H9 (cell line): Measurements from ENCODE around the gene PLCG1. TPM values are rescaled to one million over a fixed set of nuclear protein-coding genes. Genes with fewer than 3 reads are reported as not detected.

Experiments
- DNase-seq: peaks from one replicate; pipeline ENCODE4 v3.0.0-alpha.2; 2017
- H2AFZ ChIP-seq: one replicate; pipeline ENCODE4 v1.6.1; 2013; ENCODE audit warnings: mild to moderate bottlenecking, low read length, control low read depth, moderate library complexity
- H2AK5ac ChIP-seq: 2 replicates; pipeline ENCODE4 v1.6.1; 2013; ENCODE audit warnings: low read length, control low read depth, mixed read lengths; ENCODE audit not compliant: insufficient read length
- H2BK120ac ChIP-seq: one replicate; pipeline ENCODE4 v1.6.1; 2013; ENCODE audit warnings: low read depth, mild to moderate bottlenecking, low read length, control low read depth, inconsistent platforms; ENCODE audit not compliant: poor library complexity, severe bottlenecking
- H2BK12ac ChIP-seq: 2 replicates; pipeline ENCODE4 v1.6.1; 2013; ENCODE audit warnings: low read length, control low read depth, mixed read lengths, low read depth; ENCODE audit not compliant: insufficient read length
- H2BK15ac ChIP-seq: 2 replicates; pipeline ENCODE4 v1.6.1; 2013; ENCODE audit warnings: low read depth, low read length, control low read depth
- H2BK20ac ChIP-seq: one replicate; pipeline ENCODE4 v1.6.1; 2013; ENCODE audit warnings: low read depth, mild to moderate bottlenecking, low read length, control low read depth, inconsistent platforms; ENCODE audit not compliant: poor library complexity, severe bottlenecking
- H2BK5ac ChIP-seq: 2 replicates; pipeline ENCODE4 v1.6.1; 2013; ENCODE audit warnings: low read length, control low read depth, mixed read lengths; ENCODE audit not compliant: insufficient read length
- H3K14ac ChIP-seq: 2 replicates; pipeline ENCODE4 v1.6.1; 2013; ENCODE audit warnings: low read length, control low read depth; ENCODE audit not compliant: insufficient read depth
- H3K18ac ChIP-seq: 2 replicates; pipeline ENCODE4 v1.6.1; 2013; ENCODE audit warnings: low read depth, mild to moderate bottlenecking, mixed read lengths, low read length, control low read depth; ENCODE audit not compliant: insufficient read length
- H3K23ac ChIP-seq: 2 replicates; pipeline ENCODE4 v1.6.1; 2013; ENCODE audit warnings: low read length, control low read depth, mixed read lengths, low read depth; ENCODE audit not compliant: insufficient read length
- H3K23me2 ChIP-seq: 2 replicates; pipeline ENCODE4 v1.6.1; 2013; ENCODE audit warnings: low read depth, mild to moderate bottlenecking, mixed read lengths, low read length, control low read depth; ENCODE audit not compliant: insufficient read length, poor library complexity, severe bottlenecking
- H3K27ac ChIP-seq: 2 replicates; pipeline ENCODE4 v1.5.1; 2013; ENCODE audit warnings: low read length, control low read depth, mixed read lengths, low read depth; ENCODE audit not compliant: insufficient read length
- H3K27me3 ChIP-seq: 2 replicates; pipeline ENCODE4 v1.6.1; 2013; ENCODE audit warnings: low read length, control low read depth, inconsistent platforms; ENCODE audit not compliant: insufficient read depth
- H3K4ac ChIP-seq: 2 replicates; pipeline ENCODE4 v1.6.1; 2013; ENCODE audit warnings: low read depth, mild to moderate bottlenecking, control low read depth, inconsistent platforms, low read length, moderate library complexity
- H3K4me1 ChIP-seq: 2 replicates; pipeline ENCODE4 v1.6.1; 2013; ENCODE audit warnings: low read length, control low read depth, inconsistent platforms; ENCODE audit not compliant: insufficient read depth
- H3K4me2 ChIP-seq: 2 replicates; pipeline ENCODE4 v1.6.1; 2013; ENCODE audit warnings: low read length, control low read depth, mixed read lengths; ENCODE audit not compliant: insufficient read length, insufficient read depth
- H3K56ac ChIP-seq: 2 replicates; pipeline ENCODE4 v1.6.1; 2013; ENCODE audit warnings: low read depth, mild to moderate bottlenecking, mixed read lengths, low read length, control low read depth; ENCODE audit not compliant: insufficient read length
- H3K79me1 ChIP-seq: 2 replicates; pipeline ENCODE4 v1.6.1; 2013; ENCODE audit warnings: low read depth, mild to moderate bottlenecking, moderate library complexity, low read length, control low read depth, inconsistent platforms; ENCODE audit not compliant: insufficient read depth, poor library complexity, severe bottlenecking
- H3K79me2 ChIP-seq: 2 replicates; pipeline ENCODE4 v1.6.1; 2013; ENCODE audit warnings: low read length, control low read depth, inconsistent platforms; ENCODE audit not compliant: insufficient read depth
- H3K9ac ChIP-seq: 2 replicates; pipeline ENCODE4 v1.6.1; 2013; ENCODE audit warnings: low read length, control low read depth, mixed read lengths; ENCODE audit not compliant: insufficient read length; ENCODE audit errors: extremely low read depth
- H3K9me3 ChIP-seq: one replicate; pipeline ENCODE4 v1.6.1; 2013; ENCODE audit warnings: low read depth, low read length, inconsistent platforms; ENCODE audit not compliant: control insufficient read depth
- H3T11ph ChIP-seq: one replicate; pipeline ENCODE4 v1.6.1; 2013; ENCODE audit warnings: mild to moderate bottlenecking, low read length, control low read depth, inconsistent platforms
- H4K20me1 ChIP-seq: one replicate; pipeline ENCODE4 v1.6.1; 2013; ENCODE audit not compliant: control insufficient read depth, insufficient read length, insufficient read depth
- H4K5ac ChIP-seq: 2 replicates; pipeline ENCODE4 v1.6.1; 2013; ENCODE audit warnings: low read depth, mild to moderate bottlenecking, mixed read lengths, low read length, control low read depth; ENCODE audit not compliant: insufficient read length
- H4K8ac ChIP-seq: replicated peaks from 2 replicates; pipeline ENCODE4 v1.6.1; 2013; ENCODE audit warnings: low read length, control low read depth, mixed read lengths, low read depth; ENCODE audit not compliant: insufficient read length
- H4K91ac ChIP-seq: 2 replicates; pipeline ENCODE4 v1.6.1; 2013; ENCODE audit warnings: low read depth, mild to moderate bottlenecking, moderate library complexity, mixed read lengths, low read length, control low read depth; ENCODE audit not compliant: insufficient read length
- H3K27ac Mint-ChIP-seq, 3 experiments: 2 replicates in 2 of 3; 3 replicates in 1 of 3; pipeline ENCODE4 v1.8.0; 2020 to 2021; ENCODE audit warnings: mixed read lengths in 3 of 3, mild to moderate bottlenecking in 1 of 3, moderate library complexity in 1 of 3
- H3K27me3 Mint-ChIP-seq: 2 replicates; pipeline ENCODE4 v1.8.0; 2021; ENCODE audit warnings: low read depth, mild to moderate bottlenecking, moderate library complexity, mixed read lengths
- H3K36me3 Mint-ChIP-seq, 3 experiments: 2 replicates in 2 of 3; 3 replicates in 1 of 3; pipeline ENCODE4 v1.8.0; 2020 to 2021; ENCODE audit warnings: low read depth in 3 of 3, mixed read lengths in 3 of 3; ENCODE audit not compliant: insufficient read depth in 1 of 3
- H3K4me1 Mint-ChIP-seq, 2 experiments: 2 replicates each; pipeline ENCODE4 v1.8.0; 2020; ENCODE audit warnings: mixed read lengths in 2 of 2
- H3K4me3 Mint-ChIP-seq, 2 experiments: 2 replicates in 1 of 2; 3 replicates in 1 of 2; pipeline ENCODE4 v1.8.0; 2020 to 2021; ENCODE audit warnings: mild to moderate bottlenecking in 2 of 2, mixed read lengths in 2 of 2, moderate library complexity in 1 of 2
- H3K9me3 Mint-ChIP-seq, 2 experiments: 2 replicates in 1 of 2; 3 replicates in 1 of 2; pipeline ENCODE4 v1.8.0; 2020; ENCODE audit warnings: mild to moderate bottlenecking in 2 of 2, mixed read lengths in 2 of 2, moderate library complexity in 1 of 2
- CTCF ChIP-seq: fragments of 200-600 bp; sonication (generic); conservative IDR thresholded peaks from 3 replicates; pipeline ENCODE4 v1.8.0; 2021; ENCODE audit warnings: antibody characterized with exemption, mild to moderate bottlenecking
- WGBS: extraction: QIAGEN DNeasy Blood & Tissue Kit; methylation state at CpG from one replicate; pipeline ENCODE4 v1.1.7; 2013; ENCODE audit warnings: missing lambda C conversion rate, low lambda C conversion rate, mixed read lengths; ENCODE audit not compliant: insufficient read length; ENCODE audit errors: extremely low coverage; 5-methylcytosine and 5-hydroxymethylcytosine counted together
- total RNA-seq: library from RNA; stranded (reverse); gene quantifications from 2 replicates; pipeline ENCODE4 v1.2.1, GENCODE V29; 2021

PLCG1 gene
- total RNA-seq, 1 experiment from 2014 or later = 171 TPM

DNA sequence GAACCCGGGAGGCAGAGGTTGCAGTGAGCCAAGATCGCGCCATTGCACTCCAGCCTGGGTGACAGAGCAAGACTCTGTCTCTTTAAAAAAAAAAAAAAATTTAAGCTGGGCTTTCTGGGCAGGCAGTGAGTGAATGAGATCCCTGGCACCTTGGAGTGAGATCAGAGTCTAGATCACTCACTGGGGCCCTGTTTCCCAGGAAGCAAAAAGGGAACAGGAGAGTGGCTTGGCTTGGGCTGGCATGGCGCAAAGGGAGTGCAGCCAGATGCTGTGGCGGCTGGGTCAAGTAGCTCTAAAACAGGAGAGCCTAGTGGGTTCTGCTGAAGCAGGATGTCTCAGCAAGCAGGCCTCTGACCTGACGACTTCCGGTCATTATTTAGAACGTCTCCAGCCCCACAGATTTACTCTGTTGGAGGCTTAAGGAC, 10.4 kb downstream of the PLCG1 start:
- Mint-ChIP-seq H3K36me3 (peaks cover 4 to 29% (median 8%) of the 10 kb centered on the region in 3 experiments), H3K4me1 (peaks cover 30 to 56% of the 10 kb centered on the region in 2 experiments), H3K4me3 (no peak overlapping the region), H3K27me3 (peaks cover 2% of the 10 kb centered on the region; the same call in 1 of the 2 replicates), H3K27ac (peak overlapping the region in 1 of 3 experiments; percentile 65; a peak in 1 of 7 replicates), H3K9me3 (no peaks in the 10 kb centered on the region)
- Histone ChIP-seq H2BK5ac (no peak overlapping the region), H4K5ac (no peak overlapping the region), H3K4ac (no peak overlapping the region), H4K8ac (no peak overlapping the region), H3K27me3 (no peaks in the 10 kb centered on the region), H2BK12ac (no peak overlapping the region), H3K23ac (no peak overlapping the region), H3K4me1 (peaks cover 5% of the 10 kb centered on the region; the same call in 1 of the 2 replicates), H3K9me3 (no peaks in the 10 kb centered on the region), H3T11ph (no peak overlapping the region), H3K18ac (no peak overlapping the region), H3K9ac (no peak overlapping the region), H2BK15ac (no peak overlapping the region), H3K23me2 (no peaks in the 10 kb centered on the region), H4K91ac (no peak overlapping the region), H3K4me2 (no peak overlapping the region), H4K20me1 (no peaks in the 10 kb centered on the region), H2BK120ac (no peak overlapping the region), H3K27ac (no peak overlapping the region), H2BK20ac (no peak overlapping the region), H2AFZ (no peak overlapping the region), H3K14ac (no peak overlapping the region), H3K79me2 (peaks cover 87% of the 10 kb centered on the region; the same call in 1 of the 2 replicates), H3K79me1 (peaks cover 9% of the 10 kb centered on the region), H3K56ac (no peak overlapping the region), H2AK5ac (no peak overlapping the region)
- WGBS = no CpG with 5 or more reads among the region's 8 CpGs
- DNase-seq = no peak
- no peak for TF ChIP-seq CTCF
